ENCODE data around the gene PCBD1. TPM values are rescaled to one million over a fixed set of nuclear protein-coding genes. Genes with fewer than 3 reads are reported as not detected.

Gene PCBD1
- total RNA-seq, 2 donors from 2014 or later, result 67.6 to 78.2 TPM

GRCh38 chr10:70906953-70907636 lies 18.7 kb upstream of the PCBD1 start:
- ATAC-seq, result peak; percentile 87
- DNase-seq, result peak in 1 of 2 donors; percentile 43
- intact Hi-C loops (cut with DNase I, micrococcal nuclease), result no loop called here

DNA sequence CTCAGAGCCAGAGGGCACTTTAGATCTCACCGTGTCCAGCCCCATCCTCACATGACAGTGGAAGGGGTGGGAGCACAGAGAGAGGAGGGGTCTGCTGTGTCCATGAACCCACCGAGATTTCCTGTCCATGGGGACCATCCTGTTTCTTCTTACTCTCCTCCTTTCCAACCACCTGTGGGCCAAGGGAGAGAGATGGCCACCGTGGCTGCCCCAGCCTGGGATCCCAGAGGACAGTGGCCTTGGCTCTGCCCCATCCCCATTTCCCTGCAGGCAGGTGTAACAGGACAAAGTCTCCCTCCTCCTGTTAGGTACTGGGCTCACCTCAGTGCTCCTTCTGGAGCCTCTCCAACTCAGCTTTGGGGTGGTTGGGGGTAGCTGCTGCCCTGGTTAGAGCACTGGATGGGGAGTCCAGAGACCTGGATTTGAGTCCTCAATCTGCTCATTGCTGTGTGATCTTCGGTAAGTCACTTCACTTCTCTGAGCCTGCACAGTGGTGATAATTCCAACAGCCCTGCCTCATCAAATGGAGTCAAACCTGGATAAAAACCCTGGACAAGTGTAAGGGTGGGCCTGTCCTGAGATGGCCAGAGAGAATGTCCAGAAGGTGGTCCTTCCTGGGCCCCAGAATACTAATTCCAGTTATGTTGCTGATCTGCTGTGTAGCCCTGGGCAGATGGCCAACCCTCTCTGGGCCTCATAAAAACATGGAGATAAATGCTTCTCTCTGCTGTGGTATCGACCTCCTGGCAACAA lies 17.8 kb upstream of the PCBD1 start:
- no peak for DNase-seq

DNA sequence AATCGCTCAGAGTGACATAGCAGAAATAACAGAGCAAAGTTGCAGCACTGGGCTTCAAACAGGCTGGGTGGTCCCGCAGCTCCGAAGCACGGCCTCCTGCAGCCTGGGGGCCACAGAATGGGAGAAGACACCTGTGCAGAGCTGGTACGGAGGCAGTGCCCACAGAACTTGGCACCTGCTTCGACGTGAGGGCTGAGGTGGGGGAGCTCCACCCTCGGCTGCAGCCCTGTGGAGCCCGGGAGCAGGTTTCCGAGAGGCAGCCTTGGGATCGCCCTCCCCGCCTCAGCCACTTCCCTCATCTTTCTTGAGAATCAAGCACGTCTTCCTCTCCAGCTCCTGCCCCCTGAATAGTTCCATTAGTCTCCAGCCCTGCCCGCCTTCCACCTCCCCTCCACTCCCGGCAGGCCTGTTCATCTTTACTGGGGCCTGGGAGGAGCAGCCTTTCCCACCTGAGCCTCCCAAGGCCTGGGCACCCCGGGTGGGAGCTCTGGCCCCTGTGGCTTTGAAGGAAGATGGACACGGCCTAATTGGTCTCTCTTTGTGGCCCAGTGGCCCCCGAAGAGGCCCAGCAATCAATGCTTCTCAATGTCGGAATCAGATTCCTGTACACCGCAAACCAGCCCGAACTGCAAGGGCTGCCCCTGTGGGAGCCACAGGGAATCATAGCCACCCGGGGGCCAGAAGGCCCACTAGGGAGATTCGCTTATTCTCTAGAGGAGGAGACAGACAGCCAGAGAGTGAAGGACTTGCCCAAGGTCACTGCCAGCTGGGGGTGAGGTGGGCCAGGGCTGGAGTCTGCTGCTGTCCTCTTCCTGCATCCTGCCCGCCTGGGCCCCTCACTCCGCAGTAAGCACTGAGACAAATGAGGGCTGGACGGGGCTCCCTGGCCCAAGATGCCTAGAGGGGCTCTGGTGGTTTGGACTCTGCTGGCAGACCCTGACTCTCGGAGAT lies 17.0 kb upstream of the PCBD1 start:
- ATAC-seq, result no peak
- intact Hi-C loops (cut with DNase I, micrococcal nuclease), result no loop called here
- DNase-seq, result no peak

More for the DNA sequence above, 17.8 kb upstream of the PCBD1 start:
- intact Hi-C loops (cut with DNase I, micrococcal nuclease), result no loop called here
- ATAC-seq, result no peak

DNA sequence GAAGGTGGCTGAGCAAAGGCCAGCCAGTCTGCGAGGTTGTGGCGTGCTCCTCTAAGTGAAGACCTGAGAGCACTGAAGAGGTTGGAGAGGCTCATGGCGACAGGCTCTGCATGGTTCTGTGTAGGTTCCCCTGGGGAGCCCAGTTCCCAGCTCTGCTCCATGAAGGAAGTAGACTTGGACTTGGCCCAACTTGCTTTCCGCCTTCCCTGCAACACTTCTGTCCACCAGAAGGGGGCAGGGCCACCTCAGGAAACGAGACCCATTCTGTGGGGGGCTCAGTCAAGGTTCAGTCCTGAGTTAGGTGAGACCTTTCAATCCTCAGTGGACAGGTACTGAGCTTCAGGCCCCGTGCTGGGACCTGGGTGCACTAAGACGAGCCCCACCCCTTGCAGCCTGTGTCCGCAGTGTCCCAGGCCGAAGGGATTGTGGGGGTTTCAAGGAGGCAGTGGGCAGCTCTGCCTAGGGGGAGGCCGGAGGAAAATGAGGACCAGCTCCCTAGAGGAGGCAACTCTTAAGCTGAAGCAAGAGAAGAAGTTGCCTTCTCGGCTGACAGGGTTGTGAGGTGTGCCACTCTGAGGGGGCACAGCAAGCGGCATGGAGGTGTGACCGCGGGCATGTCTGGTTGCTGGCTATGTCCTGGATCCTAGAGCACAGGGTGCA lies 15.0 kb upstream of the PCBD1 start:
- intact Hi-C loops (cut with DNase I, micrococcal nuclease), result loop anchor here in 1 of 2 donors (5.0 kb wide), 1 partner anchor 384 kb away; no protein-coding TSS in a partner anchor
- DNase-seq, result peak in 1 of 2 donors; percentile 49
- peak; percentile 53 for ATAC-seq

DNA sequence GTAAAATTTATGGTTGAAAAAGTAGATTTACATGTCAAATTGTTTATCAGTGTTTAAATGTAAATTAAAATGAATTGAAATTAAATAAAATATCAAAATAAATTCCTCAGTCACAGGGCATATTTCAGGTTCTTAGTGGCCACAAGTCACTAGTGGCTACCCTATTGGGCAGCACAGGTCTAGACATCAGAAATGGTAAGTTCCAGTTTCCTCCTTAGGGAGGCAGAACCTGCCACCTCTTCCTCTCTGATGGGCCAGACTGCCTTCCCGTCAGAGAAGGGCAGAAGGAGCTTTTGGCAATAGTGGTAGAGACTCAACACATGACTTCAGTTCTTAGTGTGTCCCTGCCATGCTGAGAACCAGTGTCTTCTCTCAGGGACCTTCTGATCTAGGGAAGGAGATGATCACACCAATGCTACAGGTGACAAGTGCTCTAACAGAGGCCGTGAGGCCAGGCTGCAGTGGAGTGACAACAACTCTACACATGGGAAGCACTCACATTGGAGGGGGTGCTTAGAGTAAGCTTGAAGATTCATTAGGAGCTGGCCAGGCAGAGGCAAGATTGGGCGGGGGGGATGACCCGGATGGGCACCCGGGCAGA lies 14.4 kb upstream of the PCBD1 start:
- DNase-seq (no peak), ATAC-seq (no peak)
- intact Hi-C loops (cut with DNase I, micrococcal nuclease), result loop anchor here in 1 of 2 donors (5.0 kb wide), 1 partner anchor 385 kb away; no protein-coding TSS in a partner anchor

DNA sequence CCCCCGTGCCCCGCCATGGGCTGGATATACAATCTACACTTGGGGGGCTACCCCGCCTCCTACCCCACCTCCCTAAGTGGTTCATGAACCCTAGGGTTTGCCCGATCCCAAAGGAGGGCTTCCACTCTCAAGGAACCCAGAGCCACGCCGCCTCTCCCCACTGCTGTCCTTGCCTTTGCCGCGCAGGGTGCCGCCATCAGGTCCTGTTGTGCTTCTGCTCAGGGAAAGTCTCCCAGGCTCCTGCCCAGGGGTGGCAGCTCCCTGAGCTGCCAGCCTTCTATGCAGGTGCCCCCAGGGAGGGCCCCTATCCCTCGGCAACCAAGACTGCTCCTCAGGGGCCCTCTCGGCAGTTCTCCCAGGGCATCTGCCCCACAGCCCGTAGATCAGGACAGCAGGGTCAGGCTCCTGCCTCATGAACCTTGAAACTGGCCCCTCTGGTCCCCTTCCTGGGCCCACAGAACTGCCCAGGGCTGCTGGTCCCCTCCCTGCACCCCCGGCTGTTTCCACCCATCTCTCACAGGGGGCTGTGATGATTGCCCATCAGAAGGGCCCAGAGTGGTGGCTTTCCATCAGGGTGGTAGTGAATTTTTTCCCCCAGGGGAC lies 13.0 kb upstream of the PCBD1 start:
- DNase-seq, result no peak
- ATAC-seq, result no peak
- intact Hi-C loops (cut with DNase I, micrococcal nuclease), result loop anchor here in 1 of 2 donors (5.0 kb wide), 1 partner anchor 386 kb away; no protein-coding TSS in a partner anchor

DNA sequence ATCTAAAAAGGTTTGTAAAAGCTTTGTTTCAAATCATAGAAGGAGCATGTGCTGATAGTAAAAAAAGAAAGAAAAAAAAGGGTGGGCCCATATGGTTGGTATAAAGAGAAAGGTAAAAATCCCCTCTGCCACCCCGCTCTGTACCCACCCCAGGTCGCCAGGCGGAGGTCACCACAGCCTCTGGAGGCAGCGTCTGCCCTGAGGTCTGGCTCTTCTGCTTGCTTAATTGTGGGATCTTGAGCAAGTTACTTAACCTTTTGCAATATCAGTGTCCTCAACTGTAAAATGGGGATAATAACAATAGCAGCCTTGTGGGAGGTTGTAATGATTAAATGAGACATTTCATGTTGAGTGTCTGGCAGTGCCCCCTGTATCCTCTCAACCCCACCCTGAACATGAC lies 10.7 kb upstream of the PCBD1 start:
- ATAC-seq, result no peak
- DNase-seq, result no peak
- intact Hi-C loops (cut with DNase I, micrococcal nuclease), result no loop called here

DNA sequence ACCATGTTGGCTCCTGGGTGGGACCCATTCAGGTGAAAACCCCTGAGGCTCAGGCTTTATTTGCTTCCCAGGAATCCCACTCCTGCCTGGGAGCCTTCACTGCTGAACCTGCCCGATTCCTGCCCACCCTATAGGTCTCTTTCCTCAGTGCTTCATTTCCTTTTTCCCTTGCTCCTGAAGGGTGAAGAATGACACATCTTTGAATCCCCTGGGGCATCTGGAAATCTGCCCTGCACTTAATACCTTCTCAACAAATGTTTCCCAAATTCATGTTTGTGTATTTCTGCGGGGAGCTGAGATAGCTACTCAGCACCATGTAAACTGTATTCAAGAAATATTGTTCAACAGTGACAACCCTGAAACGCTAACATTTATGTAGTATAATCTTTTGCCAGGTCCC lies 10.3 kb upstream of the PCBD1 start:
- ATAC-seq (no peak), DNase-seq (no peak)
- intact Hi-C loops (cut with DNase I, micrococcal nuclease), result no loop called here

DNA sequence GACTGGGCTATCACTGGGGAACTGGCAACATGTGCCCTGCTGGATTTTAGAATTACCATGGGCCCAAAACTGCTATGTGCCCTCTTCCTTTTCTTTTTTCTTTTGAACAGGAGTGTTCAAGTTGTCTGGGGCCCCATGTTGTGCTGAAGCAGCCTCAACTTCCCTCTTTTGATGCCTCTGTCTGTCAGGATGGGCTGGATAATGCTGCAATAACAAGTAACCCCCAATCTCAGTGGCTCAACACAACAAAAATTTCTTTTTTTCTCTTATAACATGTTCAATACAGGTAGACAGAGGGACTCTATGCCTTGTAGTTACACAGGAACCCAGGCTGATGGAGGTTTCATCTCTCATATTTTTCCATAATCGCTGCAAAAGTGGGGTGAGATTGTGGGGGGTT lies 8.2 kb upstream of the PCBD1 start:
- no peak for DNase-seq
- no peak for ATAC-seq
- intact Hi-C loops (cut with DNase I, micrococcal nuclease), result no loop called here

- ATAC-seq (no peak), DNase-seq (no peak)
- intact Hi-C loops (cut with DNase I, micrococcal nuclease), result no loop called here
These were observed 6.1 kb upstream of the PCBD1 start for GRCh38 chr10:70894416-70894815.

DNA sequence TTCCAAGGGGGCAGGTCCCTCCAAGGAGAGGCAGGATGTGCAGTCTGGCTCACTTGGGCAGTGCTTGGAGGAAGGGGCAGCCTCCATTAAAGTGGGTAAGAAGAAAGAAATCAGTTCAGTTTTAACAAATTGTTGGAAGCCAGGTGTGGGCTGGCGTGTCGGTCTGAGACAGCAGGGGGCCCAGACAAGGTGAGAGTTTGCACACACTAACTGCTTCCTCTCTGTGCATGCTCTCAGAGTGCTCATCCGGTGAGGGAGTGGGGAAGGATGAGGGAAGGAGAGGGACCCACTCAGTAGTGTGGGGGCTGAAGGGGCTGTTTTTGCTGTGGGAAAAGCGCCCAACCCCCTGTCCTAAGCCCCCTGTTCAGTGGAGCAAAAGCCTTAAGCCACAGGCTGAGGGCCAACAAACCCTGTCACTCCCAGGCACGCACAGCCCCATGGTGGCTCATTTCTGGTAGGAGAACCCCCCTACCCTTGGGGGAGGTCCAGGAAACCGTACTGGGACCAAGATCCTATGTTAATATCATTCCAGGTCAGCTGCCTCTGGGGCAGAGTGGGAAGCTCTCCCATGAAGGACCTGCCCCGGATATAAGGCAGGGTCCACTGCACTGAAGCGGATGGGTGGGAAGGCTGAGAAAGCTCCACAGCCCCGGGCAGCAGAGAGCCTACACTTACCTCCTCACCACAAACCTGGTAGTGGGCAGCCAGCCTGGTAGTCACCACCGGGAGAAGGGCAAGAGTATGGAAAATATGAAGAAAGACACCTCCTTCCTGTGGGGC lies 5.1 kb upstream of the PCBD1 start:
- no peak for ATAC-seq
- DNase-seq, result no peak
- intact Hi-C loops (cut with DNase I, micrococcal nuclease), result no loop called here

DNA sequence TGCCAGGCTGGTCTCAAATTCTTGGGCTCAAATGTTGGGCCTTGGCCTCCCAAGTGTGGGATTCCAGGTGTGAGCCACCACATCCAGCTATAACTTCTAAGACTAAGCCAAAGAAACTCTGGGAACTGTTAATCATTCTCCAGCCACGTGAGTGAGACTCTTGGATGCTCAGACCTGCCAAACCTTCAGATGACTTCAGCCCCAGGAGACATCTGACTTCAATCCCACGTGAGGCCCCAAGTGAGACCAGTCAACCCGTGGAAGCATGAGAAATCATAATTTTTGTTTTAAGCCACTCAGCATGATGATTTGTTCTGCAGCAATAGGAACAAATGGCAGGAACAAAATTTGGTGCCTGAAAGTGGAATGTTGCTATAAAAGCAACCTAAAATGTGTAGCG lies 4.3 kb upstream of the PCBD1 start:
- no peak for DNase-seq
- intact Hi-C loops (cut with DNase I, micrococcal nuclease), result no loop called here
- no peak for ATAC-seq

DNA sequence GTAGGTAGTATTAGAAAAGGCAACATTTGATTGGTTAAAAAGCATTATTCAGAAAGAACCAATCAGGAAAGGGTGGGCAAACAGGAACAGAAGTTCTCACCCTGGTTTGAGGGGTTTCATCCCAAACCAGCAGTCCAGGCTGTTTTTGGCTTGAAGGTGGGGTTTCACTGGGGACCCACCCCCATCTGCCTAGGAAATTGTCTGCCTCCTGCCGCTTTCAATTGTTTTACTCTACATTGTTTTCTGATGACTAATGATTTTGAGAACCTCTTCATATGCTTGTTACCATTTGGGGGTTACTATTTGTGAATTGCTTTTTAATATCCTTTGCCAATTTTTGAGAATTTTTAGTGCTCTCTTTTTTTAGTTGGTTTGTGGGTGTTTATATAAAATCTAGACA lies 3.3 kb upstream of the PCBD1 start:
- DNase-seq (no peak), ATAC-seq (no peak)
- intact Hi-C loops (cut with DNase I, micrococcal nuclease), result no loop called here

DNA sequence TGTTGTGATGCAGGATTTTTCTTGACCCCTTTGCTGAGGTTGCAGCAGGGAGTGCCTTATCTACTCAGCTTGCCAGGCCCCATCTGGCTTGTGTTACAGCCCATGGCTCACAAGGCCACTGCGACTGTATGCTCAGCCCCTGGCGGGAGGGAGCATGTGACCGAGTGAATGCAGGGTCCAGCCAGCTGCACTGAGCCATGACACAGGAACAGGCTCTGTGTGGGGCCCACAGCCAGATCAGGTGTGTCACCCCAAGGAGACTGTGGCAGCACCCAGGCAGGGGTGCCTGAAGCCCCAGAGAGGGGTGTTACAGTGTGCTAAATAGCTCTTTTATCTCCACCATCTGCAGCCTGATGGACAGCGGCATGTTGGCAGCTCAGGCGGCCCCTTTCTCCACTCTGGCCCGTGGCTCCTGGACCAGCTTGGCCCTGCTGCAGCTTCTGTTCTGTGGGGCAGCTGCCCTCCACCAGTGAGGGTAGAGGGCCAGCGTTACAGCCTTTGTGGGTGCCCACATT lies 2.6 kb upstream of the PCBD1 start:
- intact Hi-C loops (cut with DNase I, micrococcal nuclease), result no loop called here
- ATAC-seq, result no peak

DNA sequence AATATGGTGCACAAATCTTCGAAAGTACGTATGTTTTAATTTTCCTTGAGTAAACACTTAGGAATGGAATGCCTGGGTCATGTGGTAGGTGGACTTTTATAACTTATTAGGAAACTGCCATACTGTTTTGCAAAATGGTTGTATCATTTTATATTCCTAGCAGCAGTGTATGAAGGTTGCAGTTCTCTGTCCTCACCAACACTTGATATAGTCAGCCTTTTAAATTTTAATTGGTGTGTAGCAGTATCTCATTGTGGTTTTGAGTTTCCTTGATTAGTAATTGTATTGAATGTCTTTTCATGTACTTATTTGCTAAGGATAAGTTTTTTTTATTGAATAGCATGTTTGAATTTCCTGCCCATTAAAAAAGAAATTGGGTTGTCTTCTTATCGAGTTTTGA lies 926 bp upstream of the PCBD1 start:
- DNase-seq (no peak), ATAC-seq (no peak)
- intact Hi-C loops (cut with DNase I, micrococcal nuclease), result no loop called here

More for the DNA sequence above, 2.6 kb upstream of the PCBD1 start:
- DNase-seq, result no peak

- intact Hi-C loops (cut with DNase I, micrococcal nuclease), result no loop called here
These were observed 1.3 kb downstream of the PCBD1 start for GRCh38 chr10:70886921-70887665.

More at GRCh38 chr10:70886921-70887665, 1.3 kb downstream of the PCBD1 start:
- no peak for ATAC-seq
- DNase-seq, result no peak

Measured in left colon (tissue), 2 donors.